ENCODE data around the gene MZT2A.
"Not testable (repeated sequence)": the region's sequence is repeated elsewhere in the genome, so short reads cannot be mapped to it uniquely, and the experiment has no call there.

The MZT2A gene

GRCh38 chr2:131445896-131446295, 46.3 kb downstream of the MZT2A start:
- DNase-seq, result no peak

GRCh38 chr2:131445515-131445797, 46.7 kb downstream of the MZT2A start:
- not testable (repeated sequence) for DNase-seq

- not testable (repeated sequence) for DNase-seq
Measured at GRCh38 chr2:131444736-131445514, 47.3 kb downstream of the MZT2A start.

- not testable (repeated sequence) for DNase-seq
Measured at GRCh38 chr2:131440742-131441468, 51.3 kb downstream of the MZT2A start.

All from cortex of kidney (tissue), 1 donor.